HepG2 (cell line): ENCODE data around the gene BABAM1. TPM values are rescaled to one million over a fixed set of nuclear protein-coding genes. Genes with fewer than 3 reads are reported as not detected.

ENCODE experiments used
- ATF7-NPFF ChIP-seq: sonication (generic); formaldehyde crosslinking; IDR thresholded peaks from 2 replicates; pipeline ENCODE4 v1.8.1; 2023; ENCODE audit warnings: mild to moderate bottlenecking, low read depth, missing genetic modification reagents, moderate library complexity
- BHLHE40 ChIP-seq: IDR thresholded peaks from 2 replicates; pipeline ENCODE4 v1.6.1; 2011; ENCODE audit warnings: low read length, improper control_type of control experiment
- ELF4 ChIP-seq: sonication (generic); formaldehyde crosslinking; IDR thresholded peaks from 2 replicates; pipeline ENCODE4 v1.5.0; 2020; ENCODE audit warnings: missing genetic modification reagents, mild to moderate bottlenecking, moderate library complexity, borderline replicate concordance
- GLI4 ChIP-seq: sonication (generic); formaldehyde crosslinking; IDR thresholded peaks from 2 replicates; pipeline ENCODE4 v1.5.1; 2020; ENCODE audit warnings: missing genetic modification reagents, mild to moderate bottlenecking, moderate library complexity, borderline replicate concordance
- JDP2 ChIP-seq: sonication (generic); formaldehyde crosslinking; IDR thresholded peaks from 2 replicates; pipeline ENCODE4 v1.8.1; 2022; ENCODE audit warnings: missing genetic modification reagents, borderline replicate concordance
- KLF12 ChIP-seq: sonication (generic); formaldehyde crosslinking; IDR thresholded peaks from 2 replicates; pipeline ENCODE4 v1.4.0; 2020; ENCODE audit warnings: missing genetic modification reagents, borderline replicate concordance
- MYNN ChIP-seq: sonication (generic); formaldehyde crosslinking; IDR thresholded peaks from 2 replicates; pipeline ENCODE4 v1.4.0; 2020; ENCODE audit warnings: mild to moderate bottlenecking, low read depth, missing genetic modification reagents
- PHB2 ChIP-seq: fragments of 450-650 bp; IDR thresholded peaks from 2 replicates; pipeline ENCODE4 v1.6.1; 2018; ENCODE audit not compliant: partially characterized antibody
- SIN3A ChIP-seq: IDR thresholded peaks from 2 replicates; pipeline ENCODE4 v1.6.1; 2011; ENCODE audit warnings: low read depth, mild to moderate bottlenecking, control low read depth, low read length, borderline replicate concordance
- THAP9 ChIP-seq: sonication (generic); formaldehyde crosslinking; IDR thresholded peaks from 2 replicates; pipeline ENCODE4; 2020; ENCODE audit warnings: missing genetic modification reagents, mild to moderate bottlenecking, borderline replicate concordance
- ZBED4 ChIP-seq: sonication (generic); formaldehyde crosslinking; IDR thresholded peaks from 2 replicates; pipeline ENCODE4 v1.4.0; 2020; ENCODE audit warnings: missing genetic modification reagents, borderline replicate concordance
- ZNF350 ChIP-seq: sonication (generic); formaldehyde crosslinking; IDR thresholded peaks from 2 replicates; pipeline ENCODE4 v1.4.0; 2020; ENCODE audit warnings: mild to moderate bottlenecking, low read depth, missing genetic modification reagents, borderline replicate concordance
- ZNF609 ChIP-seq: sonication (generic); formaldehyde crosslinking; IDR thresholded peaks from 2 replicates; pipeline ENCODE4 v1.4.0; 2020; ENCODE audit warnings: mild to moderate bottlenecking, missing genetic modification reagents, borderline replicate concordance
- ZNF674 ChIP-seq: sonication (generic); formaldehyde crosslinking; IDR thresholded peaks from 2 replicates; pipeline ENCODE4 v1.5.0; 2020; ENCODE audit warnings: low read depth, mild to moderate bottlenecking, missing genetic modification reagents
- ZNF83 ChIP-seq: sonication (generic); formaldehyde crosslinking; IDR thresholded peaks from 2 replicates; pipeline ENCODE4 v1.4.0; 2020; ENCODE audit warnings: missing genetic modification reagents, mild to moderate bottlenecking, borderline replicate concordance
- ZSCAN20 ChIP-seq: sonication (generic); formaldehyde crosslinking; IDR thresholded peaks from 2 replicates; pipeline ENCODE4 v1.4.0; 2020; ENCODE audit warnings: missing genetic modification reagents, mild to moderate bottlenecking, borderline replicate concordance
- polyA plus RNA-seq, 8 experiments: library from polyadenylated mRNA; depleted of rRNA in 3 of 8; stranded (reverse) in 7 of 8; unstranded in 1 of 8; fragments of >200 nt; fragmentation: Illumina TruSeq in 4 of 8; extraction: Trizol in 4 of 8; gene quantifications; 2 replicates each; pipeline versions ENCODE4 v1.2.1 to v1.2.3, GENCODE V29; 2011 to 2016; ENCODE audit warnings: low read depth in 4 of 8, missing spikeins in 1 of 8, mixed read lengths in 1 of 8; ENCODE audit not compliant: insufficient read depth in 1 of 8
- total RNA-seq, 5 experiments: library from RNA; depleted of rRNA; stranded (reverse); fragments of >200 nt; fragmentation: Illumina TruSeq; extraction: Trizol; gene quantifications; 2 replicates each; pipeline ENCODE4 v1.2.3, GENCODE V29; 2016; ENCODE audit warnings: low read depth in 1 of 5

BABAM1 gene
- total and polyA plus RNA-seq, 2 of the 13 experiments (the other 11 are each of a cell fraction or from before 2014, with no cell fraction given): 70.0 to 82.0 TPM

- TF ChIP-seq ZBED4 (CRISPR knock-in tag) (peak; percentile 57; the same call in 1 of the 2 replicates), ELF4 (CRISPR knock-in tag) (no peak), ZNF83 (CRISPR knock-in tag) (0 out of 2 replicates have a peak, but pooled peaks have one; percentile 3), ZNF350 (CRISPR knock-in tag) (peak; percentile 77), GLI4 (CRISPR knock-in tag) (no peak), ZNF674 (CRISPR knock-in tag) (no peak), PHB2 (no peak), JDP2 (no peak), MYNN (CRISPR knock-in tag) (no peak), THAP9 (CRISPR knock-in tag) (peak; percentile 71), ZSCAN20 (CRISPR knock-in tag) (no peak), ATF7-NPFF (CRISPR knock-in tag) (peak; percentile 69), KLF12 (CRISPR knock-in tag) (no peak), ZNF609 (CRISPR knock-in tag) (peak; percentile 98), BHLHE40 (peak; percentile 47; the same call in 1 of the 2 replicates), SIN3A (0 out of 2 replicates have a peak, but pooled peaks have one; percentile 5)
Measured at GRCh38 chr19:17248011-17248776, 19.0 kb upstream of the BABAM1 start (continued).
